Measurements from ENCODE around the gene ERFE. TPM values are rescaled to one million over a fixed set of nuclear protein-coding genes. Genes with fewer than 3 reads are reported as not detected.

The ERFE gene
- total RNA-seq, 1 experiment from 2014 or later, result 9.7 TPM

DNA sequence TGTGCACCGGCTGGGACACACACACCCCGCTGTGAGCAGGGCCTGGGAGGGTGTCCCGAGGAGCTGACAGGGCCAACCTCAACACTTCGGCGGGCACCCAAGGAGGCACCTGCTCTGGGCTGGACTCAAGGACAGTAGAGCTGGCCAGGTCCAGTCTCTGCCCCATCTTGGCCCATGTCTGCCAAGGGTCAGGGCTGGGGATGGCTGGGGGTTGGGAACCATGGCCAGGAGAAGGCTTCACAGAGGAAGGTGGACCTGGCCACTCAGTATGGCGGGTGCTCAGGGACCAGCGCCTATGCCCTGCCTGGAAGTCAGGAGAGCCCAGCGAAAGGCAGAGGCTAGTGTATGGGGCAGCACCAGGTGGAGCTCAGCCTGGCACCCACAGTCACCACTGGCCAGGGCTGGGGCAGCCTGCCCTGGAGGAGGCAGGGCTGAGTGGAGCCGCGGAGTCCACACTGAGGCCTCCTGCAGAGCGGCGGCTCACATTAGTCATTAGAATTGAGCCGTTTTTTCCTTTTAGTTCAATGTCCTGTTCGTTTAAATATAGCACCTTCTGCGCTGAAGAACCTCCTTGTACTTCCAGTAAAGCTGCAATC lies 4.2 kb downstream of the ERFE start:
- DNase-seq, result no peak
- TF ChIP-seq, protein P1, sequence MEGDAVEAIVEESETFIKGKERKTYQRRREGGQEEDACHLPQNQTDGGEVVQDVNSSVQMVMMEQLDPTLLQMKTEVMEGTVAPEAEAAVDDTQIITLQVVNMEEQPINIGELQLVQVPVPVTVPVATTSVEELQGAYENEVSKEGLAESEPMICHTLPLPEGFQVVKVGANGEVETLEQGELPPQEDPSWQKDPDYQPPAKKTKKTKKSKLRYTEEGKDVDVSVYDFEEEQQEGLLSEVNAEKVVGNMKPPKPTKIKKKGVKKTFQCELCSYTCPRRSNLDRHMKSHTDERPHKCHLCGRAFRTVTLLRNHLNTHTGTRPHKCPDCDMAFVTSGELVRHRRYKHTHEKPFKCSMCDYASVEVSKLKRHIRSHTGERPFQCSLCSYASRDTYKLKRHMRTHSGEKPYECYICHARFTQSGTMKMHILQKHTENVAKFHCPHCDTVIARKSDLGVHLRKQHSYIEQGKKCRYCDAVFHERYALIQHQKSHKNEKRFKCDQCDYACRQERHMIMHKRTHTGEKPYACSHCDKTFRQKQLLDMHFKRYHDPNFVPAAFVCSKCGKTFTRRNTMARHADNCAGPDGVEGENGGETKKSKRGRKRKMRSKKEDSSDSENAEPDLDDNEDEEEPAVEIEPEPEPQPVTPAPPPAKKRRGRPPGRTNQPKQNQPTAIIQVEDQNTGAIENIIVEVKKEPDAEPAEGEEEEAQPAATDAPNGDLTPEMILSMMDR (conservative IDR thresholded peaks at IDR 0.05), result no peak
- no peak for TF ChIP-seq EZH2 (IDR thresholded peaks at IDR 0.05; ENCODE audit: low read depth)
- Histone ChIP-seq H3F3A (ENCODE audit: insufficient read depth, low read depth) (peaks cover 7% of the 10 kb centered on the region; the same call in 1 of the 2 replicates), H4K20me1 (ENCODE audit: insufficient read depth) (no peaks in the 10 kb centered on the region), H3K79me2 (ENCODE audit: low read depth) (no peaks in the 10 kb centered on the region), H2AFZ (no peak overlapping the region), H3K9me2 (ENCODE audit: insufficient read depth) (no peaks in the 10 kb centered on the region), H3K4me3 (no peak overlapping the region), H3K27me3 (ENCODE audit: insufficient read depth, low read depth) (no peaks in the 10 kb centered on the region), H3K9me3 (ENCODE audit: insufficient read depth, low read depth) (no peaks in the 10 kb centered on the region), H3K36me3 (ENCODE audit: low read depth) (peaks cover 4% of the 10 kb centered on the region; the same call in 1 of the 2 replicates), H3K27ac (no peak overlapping the region), H3K4me2 (no peak overlapping the region), H3K4me1 (replicated peaks; ENCODE audit: insufficient read depth) (peaks cover 5% of the 10 kb centered on the region; the same call in 1 of the 2 replicates)
- no TSS peak for BruUV-seq (replicated peaks)
- CTCF ChIA-PET, result no interaction called here
- intact Hi-C loops (cut with micrococcal nuclease; ENCODE audit: unreplicated experiment), result no loop called here
- POLR2A ChIA-PET (ENCODE audit: unreplicated experiment), result interaction anchor here (0.6 kb wide), 1 partner anchor 40 kb away, joined by 28 read pairs; no protein-coding TSS in a partner anchor

DNA sequence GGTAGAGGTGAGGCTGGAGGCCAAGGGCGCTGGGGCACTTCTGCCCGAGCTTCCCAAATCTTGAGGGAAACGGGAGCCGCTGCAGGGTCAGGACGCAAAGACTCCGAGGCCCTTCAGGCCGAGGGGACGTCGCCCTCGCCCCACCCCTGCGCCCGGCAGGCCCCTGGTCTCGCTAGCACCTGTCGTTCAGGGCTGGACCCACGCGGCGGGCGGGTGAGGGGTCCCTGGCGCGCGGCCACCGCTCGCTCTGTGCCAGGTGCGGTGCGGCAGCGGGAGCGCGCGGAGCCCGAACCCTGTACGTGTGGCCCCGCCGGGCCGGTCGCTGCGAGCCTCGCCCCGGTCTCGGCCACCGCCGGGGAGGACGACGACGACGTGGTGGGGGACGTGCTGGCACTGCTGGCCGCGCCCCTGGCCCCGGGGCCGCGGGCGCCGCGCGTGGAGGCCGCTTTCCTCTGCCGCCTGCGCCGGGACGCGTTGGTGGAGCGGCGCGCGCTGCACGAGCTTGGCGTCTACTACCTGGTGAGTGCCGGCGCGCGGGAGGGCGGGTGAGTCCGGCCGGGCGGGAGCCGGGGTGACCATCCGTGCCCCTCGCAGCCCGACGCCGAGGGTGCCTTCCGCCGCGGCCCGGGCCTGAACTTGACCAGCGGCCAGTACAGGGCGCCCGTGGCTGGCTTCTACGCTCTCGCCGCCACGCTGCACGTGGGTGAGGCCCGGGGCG lies 4.9 kb downstream of the ERFE start:
- H2AFZ ChIP-seq, result no peak overlapping the region
- intact Hi-C loops (cut with micrococcal nuclease; ENCODE audit: unreplicated experiment), result no loop called here
- peaks cover 7% of the 10 kb centered on the region; the same call in 1 of the 2 replicates for H3K36me3 ChIP-seq (ENCODE audit: low read depth)
- ChIA-PET POLR2A (ENCODE audit: unreplicated experiment) (interaction anchor here (0.6 kb wide), 1 partner anchor 39 kb away, joined by 28 read pairs; no protein-coding TSS in a partner anchor), CTCF (no interaction called here)
- H3K4me1 ChIP-seq (replicated peaks; ENCODE audit: insufficient read depth), result peaks cover 8% of the 10 kb centered on the region
- H3K4me2 ChIP-seq, result no peak overlapping the region
- DNase-seq, result no peak
- no TSS peak for BruUV-seq (replicated peaks)
- no peak overlapping the region for H3K4me3 ChIP-seq
- TF ChIP-seq, protein P1 (conservative IDR thresholded peaks at IDR 0.05), result no peak
- TF ChIP-seq EZH2 (IDR thresholded peaks at IDR 0.05; ENCODE audit: low read depth), result no peak
- H3K79me2 ChIP-seq (ENCODE audit: low read depth), result no peaks in the 10 kb centered on the region
- H3F3A ChIP-seq (ENCODE audit: insufficient read depth, low read depth), result peaks cover 14% of the 10 kb centered on the region
- no peaks in the 10 kb centered on the region for H4K20me1 ChIP-seq (ENCODE audit: insufficient read depth)
- no peaks in the 10 kb centered on the region for H3K9me3 ChIP-seq (ENCODE audit: insufficient read depth, low read depth)
- H3K27me3 ChIP-seq (ENCODE audit: insufficient read depth, low read depth), result no peaks in the 10 kb centered on the region
- no peak overlapping the region for H3K27ac ChIP-seq
- no peaks in the 10 kb centered on the region for H3K9me2 ChIP-seq (ENCODE audit: insufficient read depth)

DNA sequence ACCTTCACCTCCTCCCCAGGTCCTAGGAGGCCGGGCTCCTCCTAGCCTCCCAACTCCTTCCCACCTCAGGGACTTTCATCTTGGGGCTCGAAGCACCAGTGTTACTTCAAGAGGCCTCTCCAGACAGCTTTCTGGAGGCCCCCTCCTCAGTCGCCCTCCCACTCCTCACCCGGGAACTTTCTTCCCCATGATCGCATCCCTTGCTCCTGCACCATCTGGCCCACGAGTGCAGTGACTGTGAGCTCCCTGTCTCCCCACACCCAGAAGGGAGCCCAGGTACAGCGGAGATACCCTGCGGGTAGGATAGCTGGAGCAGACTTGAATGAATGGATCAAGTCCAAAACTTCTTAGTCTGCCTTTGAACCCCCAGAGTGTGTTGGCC lies 6.1 kb downstream of the ERFE start:
- H3K9me2 ChIP-seq (ENCODE audit: insufficient read depth), result no peaks in the 10 kb centered on the region
- H2AFZ ChIP-seq, result no peak overlapping the region
- intact Hi-C loops (cut with micrococcal nuclease; ENCODE audit: unreplicated experiment), result no loop called here
- no peak overlapping the region for H3K4me2 ChIP-seq
- no TSS peak for BruUV-seq (replicated peaks)
- no peaks in the 10 kb centered on the region for H3K79me2 ChIP-seq (ENCODE audit: low read depth)
- H3F3A ChIP-seq (ENCODE audit: insufficient read depth, low read depth), result peaks cover 26% of the 10 kb centered on the region
- no peak for DNase-seq
- peaks cover 7% of the 10 kb centered on the region; the same call in 1 of the 2 replicates for H3K36me3 ChIP-seq (ENCODE audit: low read depth)
- H3K27ac ChIP-seq, result no peak overlapping the region
- no peak for TF ChIP-seq EZH2 (IDR thresholded peaks at IDR 0.05; ENCODE audit: low read depth)
- TF ChIP-seq, protein P1 (conservative IDR thresholded peaks at IDR 0.05), result no peak
- POLR2A ChIA-PET (ENCODE audit: unreplicated experiment), result no interaction called here
- no peaks in the 10 kb centered on the region for H3K27me3 ChIP-seq (ENCODE audit: insufficient read depth, low read depth)
- CTCF ChIA-PET, result no interaction called here
- peaks cover 16% of the 10 kb centered on the region for H3K4me1 ChIP-seq (replicated peaks; ENCODE audit: insufficient read depth)
- no peaks in the 10 kb centered on the region for H4K20me1 ChIP-seq (ENCODE audit: insufficient read depth)
- H3K4me3 ChIP-seq, result no peak overlapping the region
- no peaks in the 10 kb centered on the region for H3K9me3 ChIP-seq (ENCODE audit: insufficient read depth, low read depth)
